NCI-H2081 (cell line): Measurements from ENCODE around the gene PLIN5.
"Not testable (repeated sequence)": the region's sequence is repeated elsewhere in the genome, so short reads cannot be mapped to it uniquely, and the experiment has no call there.

Source experiments
- DNase-seq, 2 experiments: peaks; one replicate each; lab custom pipeline; 2025; lab: John Stamatoyannopoulos, UW

Gene PLIN5

GRCh38 chr19:4542896-4543841 lies 8.1 kb upstream of the PLIN5 start:
- DNase-seq, result no peak

DNA sequence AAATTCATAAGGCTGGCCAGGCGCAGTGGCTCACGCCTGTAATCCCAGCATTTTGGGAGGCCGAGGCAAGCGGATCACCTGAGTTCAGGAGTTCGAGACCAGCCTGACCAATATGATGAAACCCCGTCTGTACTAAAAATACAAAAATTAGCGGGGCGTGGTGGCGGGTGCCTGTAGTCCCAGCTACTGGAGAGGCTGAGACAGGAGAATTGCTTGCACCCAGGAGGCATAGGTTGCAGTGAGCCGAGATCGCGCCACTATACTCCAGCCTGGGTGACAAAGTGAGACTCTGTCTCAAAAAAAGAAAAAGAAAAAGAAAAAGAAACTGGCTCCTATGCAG lies 6.8 kb upstream of the PLIN5 start:
- DNase-seq, result not testable (repeated sequence)

DNA sequence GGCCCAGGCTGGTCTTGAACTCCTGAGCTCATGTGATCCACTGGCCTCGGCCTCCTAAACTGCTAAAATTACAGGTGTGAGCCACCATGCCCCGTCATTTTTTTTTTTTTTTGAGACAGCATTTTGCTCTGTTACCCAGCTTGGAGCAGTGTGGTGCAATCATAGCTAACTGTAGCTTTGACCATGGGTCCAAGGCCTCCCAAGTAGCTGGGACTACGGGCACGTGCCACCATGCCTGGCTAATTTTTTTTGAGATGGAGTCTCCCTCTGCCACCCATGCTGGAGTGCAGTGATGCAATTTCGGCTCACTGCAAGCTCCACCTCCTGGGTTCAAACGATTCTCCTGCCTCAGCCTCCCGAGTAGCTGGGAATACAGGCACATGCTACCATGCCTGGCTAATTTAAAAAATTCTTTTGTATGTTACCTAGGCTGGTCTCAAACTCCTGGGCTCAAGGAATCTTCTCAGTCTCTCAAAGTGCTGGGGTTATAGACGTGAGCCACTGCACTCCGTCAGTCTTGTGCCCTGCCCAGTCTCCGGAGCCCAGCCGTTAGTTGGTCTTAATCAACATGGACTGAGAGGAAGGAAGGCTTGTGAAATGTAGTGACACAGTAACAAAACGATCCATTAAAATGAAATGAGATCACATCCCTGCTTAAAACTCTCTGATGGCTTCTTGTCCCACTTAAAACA lies 6.2 kb upstream of the PLIN5 start:
- no peak for DNase-seq

DNA sequence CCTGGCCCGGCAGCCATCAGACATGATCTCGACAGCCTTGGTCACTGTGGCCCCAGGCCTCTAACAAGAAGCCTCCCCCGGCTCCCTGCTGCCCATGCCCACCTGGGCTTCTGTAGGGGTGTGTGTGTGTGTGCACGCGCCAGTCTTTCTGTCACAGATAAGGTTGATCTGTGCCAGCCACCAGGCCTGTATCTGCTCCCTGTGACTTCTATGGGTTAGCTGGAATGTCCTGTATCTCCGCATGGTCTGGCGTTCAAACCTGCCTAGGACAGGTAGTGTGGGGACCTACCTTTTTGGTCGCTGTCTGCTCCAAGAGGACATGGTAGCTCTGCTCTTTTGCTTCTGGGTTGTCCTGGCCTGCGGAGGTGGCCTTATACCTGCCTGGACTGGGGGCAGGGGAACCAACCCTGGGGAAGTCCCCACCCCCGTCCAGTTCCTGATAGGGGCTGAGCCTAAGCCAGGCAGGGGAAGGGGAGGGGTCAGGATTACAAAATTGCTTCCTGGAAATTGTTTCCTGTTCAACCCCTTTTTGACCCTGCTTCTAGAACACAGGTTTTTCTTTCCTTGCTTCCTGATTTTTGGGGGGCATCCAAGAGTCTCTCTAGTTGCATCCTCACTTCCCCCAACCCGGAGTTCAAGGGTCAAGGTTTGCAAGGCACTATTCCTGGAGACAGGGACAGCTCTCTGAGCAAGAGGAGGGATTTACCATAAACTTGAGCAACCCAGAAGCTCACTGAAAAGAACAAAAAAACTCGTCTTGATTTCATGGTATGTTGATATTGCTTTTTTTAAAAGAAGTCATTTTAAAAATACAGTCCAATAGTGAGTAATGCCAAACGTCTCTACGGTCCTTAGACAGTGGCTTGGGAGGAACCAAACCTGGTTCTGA lies 4.9 kb upstream of the PLIN5 start, which contains the start of gene LRG1:
Gene LRG1 (minus strand): TSS at position 344 of the 889 bp plus-strand sequence. CDS start 23 bp downstream, at position 321.
- DNase-seq, result no peak

- no peak for DNase-seq
Measured at GRCh38 chr19:4539169-4539692, 4.2 kb upstream of the PLIN5 start.

- peak; percentile 14 to 51 for DNase-seq
Measured at GRCh38 chr19:4538601-4538954, 3.6 kb upstream of the PLIN5 start.

DNA sequence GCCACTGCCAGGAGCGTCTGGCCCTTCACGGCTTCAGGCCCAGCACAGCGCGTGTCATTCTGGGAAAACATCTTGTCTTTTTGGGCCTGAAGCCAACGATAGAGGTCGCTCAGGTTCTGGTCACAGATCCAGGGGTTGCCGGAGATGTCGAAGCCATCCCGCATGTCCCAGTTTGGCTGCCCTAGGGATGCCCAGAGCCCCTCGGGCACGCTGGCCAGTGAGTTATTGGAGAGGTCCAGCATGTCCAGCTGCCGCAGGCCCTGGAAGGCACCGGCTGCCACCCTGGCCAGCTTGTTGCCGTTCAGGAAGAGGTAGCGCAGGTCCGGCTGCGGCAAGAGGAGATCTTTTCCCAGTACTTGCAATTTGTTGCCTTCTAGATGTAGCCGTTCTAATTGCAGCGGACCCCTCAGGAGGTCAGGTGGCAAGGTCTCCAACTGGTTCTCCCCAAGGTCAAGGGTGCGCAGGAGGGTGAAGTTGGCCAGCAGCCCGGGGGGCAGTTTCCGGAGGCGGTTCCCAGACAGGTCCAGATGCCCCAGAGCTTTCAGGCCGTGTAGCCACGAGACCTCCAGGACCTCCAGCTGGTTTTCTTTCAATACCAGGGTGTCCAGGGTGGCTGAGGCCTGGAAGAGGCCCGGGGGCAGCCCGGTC lies 3.1 kb upstream of the PLIN5 start:
- no peak for DNase-seq

- DNase-seq, result no peak
Measured at GRCh38 chr19:4536798-4537197, 1.8 kb upstream of the PLIN5 start.

- no peak for DNase-seq
Measured at GRCh38 chr19:4533835-4534424, 1.1 kb downstream of the PLIN5 start.

GRCh38 chr19:4533334-4533733 lies 1.7 kb downstream of the PLIN5 start:
- DNase-seq, result no peak

- DNase-seq, result no peak
Measured at GRCh38 chr19:4531562-4532165, 3.4 kb downstream of the PLIN5 start.

DNA sequence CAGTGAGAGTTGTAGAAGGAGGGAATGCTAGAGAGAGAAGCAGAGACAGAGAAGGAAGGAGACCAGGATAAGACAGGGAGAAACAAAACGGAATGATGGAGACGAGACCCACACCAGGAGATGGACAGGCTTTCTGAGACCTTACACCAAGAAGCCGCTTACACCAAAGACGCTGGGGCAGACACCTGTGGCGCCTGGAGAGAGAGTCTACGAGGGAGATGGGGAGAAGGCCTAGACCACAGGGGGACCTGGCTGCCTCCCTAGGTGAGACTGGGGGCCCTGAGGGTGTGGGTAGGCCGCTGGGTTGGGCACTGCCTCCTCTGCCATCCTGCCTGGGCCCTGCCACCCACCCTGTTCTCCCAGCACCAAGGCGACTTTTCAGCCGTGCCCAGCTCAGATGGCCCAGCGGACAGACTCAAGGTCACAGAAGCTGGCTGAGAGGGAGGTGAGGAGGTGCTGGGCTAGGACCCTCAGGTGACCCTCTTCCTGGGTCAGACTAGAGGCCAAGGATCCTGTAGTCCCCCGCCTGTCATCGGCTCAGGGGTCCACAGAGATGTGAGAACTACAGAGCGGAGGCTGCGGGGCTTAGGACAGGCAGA lies 5.0 kb downstream of the PLIN5 start:
- DNase-seq, result no peak

DNA sequence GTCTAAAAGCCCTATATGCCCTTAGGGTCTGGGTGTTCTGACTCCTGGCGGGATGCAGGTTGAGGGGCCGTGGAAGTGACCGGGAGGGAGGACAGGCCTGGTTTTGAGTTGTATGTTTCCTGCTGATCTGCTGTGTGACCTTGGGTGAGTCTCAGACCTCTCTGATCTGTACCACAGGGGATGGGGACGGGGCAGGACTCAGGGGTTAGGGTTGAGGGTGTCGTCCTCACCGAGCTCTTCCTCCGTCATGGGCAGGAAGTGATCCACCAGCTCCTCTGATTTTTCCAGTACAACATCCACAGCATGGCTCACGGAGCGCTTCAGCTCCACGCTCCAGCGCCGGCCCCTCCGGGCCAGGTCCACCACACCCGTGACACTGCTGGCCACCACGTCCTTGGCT lies 6.2 kb downstream of the PLIN5 start:
- DNase-seq, result no peak

DNA sequence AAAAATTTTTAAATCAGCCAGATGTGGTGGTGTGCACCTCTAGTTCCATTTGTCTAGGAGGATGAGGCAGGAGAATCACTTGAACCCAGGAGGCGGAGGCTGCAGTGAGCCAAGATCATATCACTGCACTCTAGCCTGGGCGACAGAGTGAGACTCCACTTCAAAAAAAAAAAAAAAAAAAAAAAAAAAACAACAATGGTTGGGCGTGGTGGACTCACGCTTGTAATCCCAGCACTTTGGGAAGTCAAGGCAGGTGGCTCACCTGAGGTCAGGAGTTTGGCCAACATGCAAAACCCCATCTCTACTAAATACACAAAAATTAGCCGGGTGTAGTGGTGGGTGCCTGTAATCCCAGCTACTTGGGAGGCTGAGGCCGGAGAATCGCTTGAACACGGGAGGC lies 7.6 kb downstream of the PLIN5 start:
- DNase-seq, result not testable (repeated sequence)

- DNase-seq, result no peak
Measured at GRCh38 chr19:4525563-4526002, 9.4 kb downstream of the PLIN5 start.

- DNase-seq, result peak; percentile 35 to 50
Measured at GRCh38 chr19:4524808-4525562, 10.0 kb downstream of the PLIN5 start.

DNA sequence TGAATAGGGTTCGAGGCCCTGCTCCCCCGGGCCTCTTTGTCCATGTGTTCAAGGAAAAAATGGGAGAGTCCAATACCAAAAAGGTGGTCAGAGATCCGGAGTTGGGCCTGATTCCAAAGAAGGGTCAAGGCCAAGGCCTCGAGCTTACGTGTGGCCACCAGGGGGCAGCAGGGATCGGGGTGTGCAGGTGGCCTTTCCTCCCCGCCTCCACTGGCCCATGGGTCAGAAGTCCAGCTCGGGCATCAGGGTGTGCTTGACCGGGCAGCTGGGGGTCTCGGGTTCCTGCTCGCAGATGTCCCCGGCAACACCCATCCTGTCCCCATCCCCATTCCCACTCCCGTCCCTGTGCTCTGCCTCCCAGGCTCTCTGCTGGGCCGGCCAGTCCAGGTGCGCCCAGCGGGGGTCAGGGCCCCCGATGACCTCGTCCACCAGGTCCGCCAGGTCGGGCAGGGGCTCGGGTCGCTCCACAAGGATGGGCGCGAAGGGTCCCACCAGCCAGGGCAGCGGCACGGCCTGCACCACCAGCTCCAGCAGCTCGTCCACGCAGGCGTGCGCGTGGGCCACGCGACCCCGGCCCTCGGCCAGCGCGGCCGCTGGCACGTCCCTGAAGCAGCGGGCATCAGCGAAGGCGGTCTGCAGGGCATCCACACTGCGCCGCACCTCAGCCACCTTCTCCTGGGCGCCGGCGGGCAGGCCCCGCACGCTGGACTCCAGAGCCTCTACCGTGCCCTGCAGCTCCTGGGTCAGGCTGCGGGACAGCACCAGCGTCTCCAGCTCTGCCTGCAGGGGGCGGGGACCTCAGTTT lies 11.5 kb downstream of the PLIN5 start:
- DNase-seq, result no peak

GRCh38 chr19:4522291-4523002 lies 12.6 kb downstream of the PLIN5 start:
- no peak for DNase-seq
